ENCODE data around the gene TMEM63A. TPM values are rescaled to one million over a fixed set of nuclear protein-coding genes. Genes with fewer than 3 reads are reported as not detected.

The TMEM63A gene
- total and polyA plus RNA-seq, 2 donors (not counting 1 experiment from before 2014, with no cell fraction given): 14.5 to 24.1 TPM

DNA sequence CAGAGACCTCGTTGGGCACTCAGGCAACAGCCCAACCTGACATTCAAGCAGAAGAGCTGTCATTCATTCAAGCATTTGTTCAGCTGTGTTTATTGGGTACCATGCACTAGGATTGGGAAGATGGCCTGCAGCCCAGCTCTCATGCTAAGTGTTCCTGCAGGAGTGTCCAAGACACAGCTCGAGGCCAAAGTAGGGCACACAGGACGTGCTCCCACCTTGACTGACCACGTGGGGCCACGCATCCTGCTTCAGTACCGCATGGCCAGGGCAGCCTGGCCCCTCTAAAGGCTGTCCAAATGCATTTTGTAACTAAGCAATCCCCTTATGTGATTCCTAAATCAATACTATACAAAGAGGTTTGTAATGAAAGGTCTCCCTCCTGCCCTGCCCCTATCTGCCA, 32.2 kb upstream of the TMEM63A start:
- no peak for DNase-seq (ENCODE audit: low read depth in 2 of 2)
- TF ChIP-seq, protein P1, sequence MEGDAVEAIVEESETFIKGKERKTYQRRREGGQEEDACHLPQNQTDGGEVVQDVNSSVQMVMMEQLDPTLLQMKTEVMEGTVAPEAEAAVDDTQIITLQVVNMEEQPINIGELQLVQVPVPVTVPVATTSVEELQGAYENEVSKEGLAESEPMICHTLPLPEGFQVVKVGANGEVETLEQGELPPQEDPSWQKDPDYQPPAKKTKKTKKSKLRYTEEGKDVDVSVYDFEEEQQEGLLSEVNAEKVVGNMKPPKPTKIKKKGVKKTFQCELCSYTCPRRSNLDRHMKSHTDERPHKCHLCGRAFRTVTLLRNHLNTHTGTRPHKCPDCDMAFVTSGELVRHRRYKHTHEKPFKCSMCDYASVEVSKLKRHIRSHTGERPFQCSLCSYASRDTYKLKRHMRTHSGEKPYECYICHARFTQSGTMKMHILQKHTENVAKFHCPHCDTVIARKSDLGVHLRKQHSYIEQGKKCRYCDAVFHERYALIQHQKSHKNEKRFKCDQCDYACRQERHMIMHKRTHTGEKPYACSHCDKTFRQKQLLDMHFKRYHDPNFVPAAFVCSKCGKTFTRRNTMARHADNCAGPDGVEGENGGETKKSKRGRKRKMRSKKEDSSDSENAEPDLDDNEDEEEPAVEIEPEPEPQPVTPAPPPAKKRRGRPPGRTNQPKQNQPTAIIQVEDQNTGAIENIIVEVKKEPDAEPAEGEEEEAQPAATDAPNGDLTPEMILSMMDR (conservative IDR thresholded peaks at IDR 0.05 in 1 of 2, IDR thresholded peaks at IDR 0.05 in 1 of 2; ENCODE audit: low read depth in 1 of 2, low read length in 2 of 2): no peak
- no peak for TF ChIP-seq EZH2 (IDR thresholded peaks at IDR 0.05; ENCODE audit: low read length, missing control alignments)
- peaks cover 4% of the 10 kb centered on the region for H3K36me3 ChIP-seq (ENCODE audit: control insufficient read depth, insufficient read depth, low read length)

DNA sequence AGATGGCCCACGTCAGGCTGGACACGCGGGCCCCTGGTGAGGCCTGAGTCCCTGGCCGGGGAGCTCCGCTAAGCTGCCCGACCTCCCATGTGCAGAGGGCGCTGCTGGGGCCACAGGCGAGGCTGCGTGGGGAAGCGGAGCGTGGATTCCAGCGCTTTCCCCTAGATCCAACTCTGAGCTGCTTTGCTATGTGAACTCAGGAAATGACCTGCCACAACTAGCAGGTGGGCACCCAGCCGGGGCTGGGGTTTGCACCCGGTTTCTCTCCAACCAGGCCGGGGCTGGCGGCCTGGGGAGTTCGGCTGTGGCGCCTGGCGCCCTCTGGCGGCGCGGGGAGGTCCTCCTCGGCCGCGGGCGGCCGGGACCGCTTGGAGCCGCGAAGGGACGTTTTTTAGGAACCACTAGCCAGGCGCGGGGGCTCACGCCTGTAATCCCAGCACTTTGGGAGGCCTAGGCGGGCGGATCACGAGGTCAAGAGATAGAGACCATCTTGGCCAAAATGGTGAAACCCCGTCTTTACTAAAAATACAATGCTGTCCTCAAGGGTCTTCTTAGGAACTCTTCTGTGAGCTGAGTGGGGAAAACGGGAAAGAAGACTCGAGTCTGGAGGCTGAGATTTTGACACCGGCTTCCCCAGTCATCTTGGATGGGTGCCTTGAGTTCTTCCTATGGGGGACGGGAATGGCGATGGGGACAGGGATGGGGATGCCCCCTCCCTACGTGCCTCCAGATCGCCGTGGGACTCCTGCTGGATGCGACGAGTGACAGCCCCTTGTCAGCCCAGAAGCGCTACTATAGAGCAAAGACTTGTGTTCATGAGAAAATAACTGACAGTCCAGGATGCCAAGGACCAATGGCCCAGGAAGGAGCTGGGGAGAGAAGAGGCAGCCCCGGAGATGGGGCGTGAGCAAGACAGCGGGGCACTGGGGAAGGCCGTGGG, 29.3 kb upstream of the TMEM63A start:
- DNase-seq (ENCODE audit: low read depth in 2 of 2): peak; percentile 20 to 41
- Histone ChIP-seq H3K27me3 (ENCODE audit: control insufficient read depth, insufficient read depth, low read length) (no peaks in the 10 kb centered on the region), H2AFZ (ENCODE audit: low read length) (peak overlapping the region; percentile 7)

More for the DNA sequence above, 32.2 kb upstream of the TMEM63A start:
- no peaks in the 10 kb centered on the region for H3K4me1 ChIP-seq (ENCODE audit: control insufficient read depth, extremely low read depth, insufficient read depth, low read length)
- no peak overlapping the region for H3K9ac ChIP-seq (ENCODE audit: insufficient read depth, low read length)
- H3K4me3 ChIP-seq (replicated peaks in 1 of 4; ENCODE audit: control extremely low read depth in 1 of 4, insufficient read depth in 1 of 4, low read depth in 3 of 4, low read length in 4 of 4): no peak overlapping the region
- H3K9me3 ChIP-seq (ENCODE audit: control insufficient read depth, insufficient read depth, low read depth, low read length): no peaks in the 10 kb centered on the region
- no peak overlapping the region for H3K27ac ChIP-seq (ENCODE audit: insufficient read depth, low read length)
- no peaks in the 10 kb centered on the region for H3K27me3 ChIP-seq (ENCODE audit: control insufficient read depth, insufficient read depth, low read length)
- H4K20me1 ChIP-seq (ENCODE audit: control insufficient read depth, extremely low read depth, insufficient read depth, low read length): no peaks in the 10 kb centered on the region
- H3K4me2 ChIP-seq (ENCODE audit: extremely low read depth, insufficient read depth, low read length): no peak overlapping the region
- H3K79me2 ChIP-seq (ENCODE audit: control insufficient read depth, insufficient read depth, low read length): no peaks in the 10 kb centered on the region
- H2AFZ ChIP-seq (ENCODE audit: low read length): no peak overlapping the region

DNA sequence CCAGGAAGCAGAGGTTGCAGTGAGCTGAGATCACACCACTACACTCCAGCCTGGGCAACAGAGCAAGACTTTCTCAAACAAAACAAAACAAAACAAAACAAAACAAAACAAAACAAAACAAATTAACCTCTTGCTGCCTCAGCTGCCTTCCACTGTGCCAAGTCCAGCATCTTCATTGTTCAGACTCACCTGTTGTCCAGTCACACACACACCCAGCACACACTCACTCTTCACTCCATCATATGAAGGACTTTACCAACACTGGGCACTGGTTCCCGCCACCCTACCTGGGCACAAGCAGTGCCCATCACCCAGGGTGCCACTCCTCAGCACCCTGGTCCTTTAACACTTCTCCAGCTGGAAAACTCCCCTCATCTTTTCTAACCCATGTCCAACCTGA, 27.3 kb upstream of the TMEM63A start:
- DNase-seq (ENCODE audit: low read depth in 2 of 2): no peak
- H3K4me2 ChIP-seq (ENCODE audit: extremely low read depth, insufficient read depth, low read length): no peak overlapping the region
- H2AFZ ChIP-seq (ENCODE audit: low read length): no peak overlapping the region
- no peaks in the 10 kb centered on the region for H3K79me2 ChIP-seq (ENCODE audit: control insufficient read depth, insufficient read depth, low read length)
- H3K27me3 ChIP-seq (ENCODE audit: control insufficient read depth, insufficient read depth, low read length): no peaks in the 10 kb centered on the region
- no peak overlapping the region for H3K27ac ChIP-seq (ENCODE audit: insufficient read depth, low read length)
- H4K20me1 ChIP-seq (ENCODE audit: control insufficient read depth, extremely low read depth, insufficient read depth, low read length): no peaks in the 10 kb centered on the region
- no peaks in the 10 kb centered on the region for H3K36me3 ChIP-seq (ENCODE audit: control insufficient read depth, insufficient read depth, low read length)
- H3K4me3 ChIP-seq (replicated peaks in 1 of 4; ENCODE audit: control extremely low read depth in 1 of 4, insufficient read depth in 1 of 4, low read depth in 3 of 4, low read length in 4 of 4): no peak overlapping the region
- H3K4me1 ChIP-seq (ENCODE audit: control insufficient read depth, extremely low read depth, insufficient read depth, low read length): no peaks in the 10 kb centered on the region
- TF ChIP-seq, protein P1 (conservative IDR thresholded peaks at IDR 0.05 in 1 of 2, IDR thresholded peaks at IDR 0.05 in 1 of 2; ENCODE audit: low read depth in 1 of 2, low read length in 2 of 2): no peak
- no peak for TF ChIP-seq EZH2 (IDR thresholded peaks at IDR 0.05; ENCODE audit: low read length, missing control alignments)
- H3K9ac ChIP-seq (ENCODE audit: insufficient read depth, low read length): no peak overlapping the region
- H3K9me3 ChIP-seq (ENCODE audit: control insufficient read depth, insufficient read depth, low read depth, low read length): no peaks in the 10 kb centered on the region

More for the DNA sequence above, 29.3 kb upstream of the TMEM63A start:
- Histone ChIP-seq H3K9ac (ENCODE audit: insufficient read depth, low read length) (no peak overlapping the region), H3K36me3 (ENCODE audit: control insufficient read depth, insufficient read depth, low read length) (no peaks in the 10 kb centered on the region), H4K20me1 (ENCODE audit: control insufficient read depth, extremely low read depth, insufficient read depth, low read length) (no peaks in the 10 kb centered on the region), H3K27ac (ENCODE audit: insufficient read depth, low read length) (no peak overlapping the region), H3K79me2 (ENCODE audit: control insufficient read depth, insufficient read depth, low read length) (no peaks in the 10 kb centered on the region), H3K4me1 (ENCODE audit: control insufficient read depth, extremely low read depth, insufficient read depth, low read length) (no peaks in the 10 kb centered on the region), H3K4me2 (ENCODE audit: extremely low read depth, insufficient read depth, low read length) (no peak overlapping the region), H3K9me3 (ENCODE audit: control insufficient read depth, insufficient read depth, low read depth, low read length) (no peaks in the 10 kb centered on the region), H3K4me3 (replicated peaks in 1 of 4; ENCODE audit: control extremely low read depth in 1 of 4, insufficient read depth in 1 of 4, low read depth in 3 of 4, low read length in 4 of 4) (no peak overlapping the region)
- TF ChIP-seq EZH2 (IDR thresholded peaks at IDR 0.05; ENCODE audit: low read length, missing control alignments): no peak
- TF ChIP-seq, protein P1 (conservative IDR thresholded peaks at IDR 0.05 in 1 of 2, IDR thresholded peaks at IDR 0.05 in 1 of 2; ENCODE audit: low read depth in 1 of 2, low read length in 2 of 2): peak; percentile 56 to 84

Measured in fibroblast of lung (primary cell).